Gastrocnemius medialis (tissue), 4 donors: Measurements from ENCODE around the gene ACACB. TPM values are rescaled to one million over a fixed set of nuclear protein-coding genes. Genes with fewer than 3 reads are reported as not detected.

Source experiments
- ATAC-seq, 2 donors: fragments of 150-250 bp; one replicate each; pipeline ENCODE4 v1.9.1; 2016
- DNase-seq, 2 donors: peaks; one replicate each; pipeline ENCODE4 v3.0.0-alpha.2; 2019
- H3K27ac ChIP-seq, 4 donors: fragments of 200-600 bp; sonication (generic); 1 replicate in 1 of 4; 2 replicates in 3 of 4; pipeline ENCODE4 v1.5.1; 2016 to 2018; ENCODE audit warnings: mild to moderate bottlenecking in 2 of 4, moderate library complexity in 1 of 4
- H3K27me3 ChIP-seq, 3 donors: fragments of 200-600 bp; sonication (generic) in 2 of 3; 1 replicate in 1 of 3; 2 replicates in 2 of 3; pipeline versions ENCODE4 v1.5.1 to v1.6.0; 2016 to 2019; ENCODE audit warnings: mild to moderate bottlenecking in 1 of 3, moderate library complexity in 1 of 3
- H3K36me3 ChIP-seq, 2 donors: fragments of 200-600 bp; sonication (generic) in 1 of 2; one replicate each; pipeline ENCODE4 v1.5.1; 2017 to 2018
- H3K4me1 ChIP-seq, 2 donors: fragments of 200-600 bp; sonication (generic) in 1 of 2; one replicate each; pipeline ENCODE4 v1.5.1; 2016 to 2017; ENCODE audit warnings: mild to moderate bottlenecking in 2 of 2
- H3K4me3 ChIP-seq, 4 donors: fragments of 200-600 bp; sonication (generic) in 3 of 4; 1 replicate in 1 of 4; 2 replicates in 3 of 4; pipeline ENCODE4 v1.5.1; 2016 to 2019; ENCODE audit warnings: mild to moderate bottlenecking in 2 of 4
- H3K9me3 ChIP-seq, 3 donors: fragments of 200-600 bp; sonication (generic) in 2 of 3; 1 replicate in 1 of 3; 2 replicates in 2 of 3; pipeline ENCODE4 v1.5.1; 2016 to 2019
- CTCF ChIP-seq, 5 experiments: fragments of 450-650 bp in 3 of 5; fragments of 200-600 bp in 2 of 5; sonication (generic) in 2 of 5; IDR thresholded peaks in 4 of 5; conservative IDR thresholded peaks in 1 of 5; 1 replicate in 4 of 5; 2 replicates in 1 of 5; pipeline ENCODE4 v1.5.1; 2016 to 2019; ENCODE audit warnings: antibody characterized with exemption in 5 of 5, mild to moderate bottlenecking in 3 of 5, moderate library complexity in 3 of 5
- POLR2A ChIP-seq, 2 donors: fragments of 450-650 bp; IDR thresholded peaks; one replicate each; pipeline ENCODE4 v1.6.1; 2017; ENCODE audit warnings: antibody characterized with exemption in 2 of 2, mild to moderate bottlenecking in 2 of 2, moderate library complexity in 2 of 2
- in situ Hi-C, 4 donors: fragments of 200-750 bp; cut with MboI; loops; one replicate each; pipeline versions ENCODE4 v1.15.0 to v1.8.0; 2017; ENCODE audit warnings: low sequenced_read_pairs in 4 of 4
- intact Hi-C: fragments of 100-400 bp; cut with DNase I; formaldehyde crosslinking; loops from one replicate; pipeline ENCODE4 v1.15.1; 2023; ENCODE audit warnings: low total_unique reads
- total RNA-seq, 4 donors: library from RNA; depleted of rRNA; stranded (reverse); fragments of >200 nt; gene quantifications; one replicate each; pipeline versions ENCODE4 v1.1.0 to v1.2.3, GENCODE V29; 2016

The ACACB gene
- total RNA-seq, 4 donors from 2014 or later: 595 to 1,103 (median 698) TPM

GRCh38 chr12:109305547-109305946 is 189.2 kb downstream of the ACACB start:
- TF ChIP-seq POLR2A (IDR thresholded peaks at IDR 0.05): no peak
- TF ChIP-seq CTCF (IDR thresholded peaks at IDR 0.05 in 4 of 5, conservative IDR thresholded peaks at IDR 0.05 in 1 of 5): no peak
- in situ Hi-C loops (no loop called here), intact Hi-C loops (no loop called here)
- no peaks in the 10 kb centered on the region for H3K9me3 ChIP-seq
- H3K27ac ChIP-seq: no peak overlapping the region
- H3K4me1 ChIP-seq: peaks cover 8 to 10% of the 10 kb centered on the region in 2 donors
- peaks cover 20 to 42% (median 25%) of the 10 kb centered on the region in 3 donors for H3K27me3 ChIP-seq
- no peaks in the 10 kb centered on the region for H3K36me3 ChIP-seq
- no peak for DNase-seq
- no peak overlapping the region for H3K4me3 ChIP-seq
- no peak for ATAC-seq

- ATAC-seq: no peak
- Histone ChIP-seq H3K27ac (no peak overlapping the region), H3K4me3 (no peak overlapping the region), H3K9me3 (no peaks in the 10 kb centered on the region), H3K36me3 (no peaks in the 10 kb centered on the region), H3K4me1 (peaks cover 8 to 10% of the 10 kb centered on the region in 2 donors), H3K27me3 (peaks cover 29 to 54% (median 32%) of the 10 kb centered on the region in 3 donors)
- in situ Hi-C loops: no loop called here
- TF ChIP-seq POLR2A (IDR thresholded peaks at IDR 0.05) (no peak), CTCF (IDR thresholded peaks at IDR 0.05 in 4 of 5, conservative IDR thresholded peaks at IDR 0.05 in 1 of 5) (no peak)
- intact Hi-C loops: no loop called here
- no peak for DNase-seq
Observed at GRCh38 chr12:109307051-109307450, 190.7 kb downstream of the ACACB start.

- no peaks in the 10 kb centered on the region for H3K9me3 ChIP-seq
- no peaks in the 10 kb centered on the region for H3K36me3 ChIP-seq
- H3K27me3 ChIP-seq: peaks cover 32 to 59% (median 33%) of the 10 kb centered on the region in 3 donors
- H3K4me3 ChIP-seq: peak within 1 kb of the TSS; percentile 39 to 54 (median 46)
- TF ChIP-seq CTCF (IDR thresholded peaks at IDR 0.05 in 4 of 5, conservative IDR thresholded peaks at IDR 0.05 in 1 of 5): no peak
- intact Hi-C loops: no loop called here
- in situ Hi-C loops: no loop called here
- H3K27ac ChIP-seq: no peak within 1 kb of the TSS
- DNase-seq (no peak), ATAC-seq (no peak)
- H3K4me1 ChIP-seq: peaks cover 8 to 10% of the 10 kb centered on the region in 2 donors
Observed at GRCh38 chr12:109308534-109309380, 192.4 kb downstream of the ACACB start, which contains the start of gene FOXN4. TSS of gene FOXN4 (minus strand) at chr12:109309284. CDS start at chr12:109308321, 963 bp downstream.

- Histone ChIP-seq H3K9me3 (no peaks in the 10 kb centered on the region), H3K27me3 (peaks cover 32 to 57% (median 37%) of the 10 kb centered on the region in 3 donors), H3K4me1 (peaks cover 8 to 10% of the 10 kb centered on the region in 2 donors), H3K36me3 (no peaks in the 10 kb centered on the region), H3K27ac (no peak overlapping the region), H3K4me3 (peak overlapping the region; percentile 39 to 54 (median 46))
- intact Hi-C loops (no loop called here), in situ Hi-C loops (no loop called here)
- no peak for DNase-seq
- TF ChIP-seq CTCF (IDR thresholded peaks at IDR 0.05 in 4 of 5, conservative IDR thresholded peaks at IDR 0.05 in 1 of 5) (no peak), POLR2A (IDR thresholded peaks at IDR 0.05) (no peak)
- peak in 1 of 2 donors; percentile 29 for ATAC-seq
Observed at GRCh38 chr12:109309381-109310246, 193.2 kb downstream of the ACACB start.
